Keratinocyte (primary cell): ENCODE measurements around the gene FTH1.

ENCODE experiments used
- CTCF ChIP-seq, 3 experiments: IDR thresholded peaks in 1 of 3; conservative IDR thresholded peaks in 1 of 3; optimal IDR thresholded peaks in 1 of 3; 2 replicates in 2 of 3; 3 replicates in 1 of 3; pipeline versions ENCODE3 to v1.5.1; 2011; ENCODE audit warnings: low read length in 3 of 3, mild to moderate bottlenecking in 3 of 3, moderate library complexity in 2 of 3, control low read depth in 1 of 3, inconsistent platforms in 1 of 3; ENCODE audit not compliant: insufficient read depth in 2 of 3; ENCODE audit errors: extremely low read depth in 1 of 3
- EZH2 ChIP-seq: IDR thresholded peaks from one replicate; pipeline ENCODE4 v1.6.1; 2012; ENCODE audit warnings: inconsistent platforms, mild to moderate bottlenecking, low read length, moderate library complexity

- TF ChIP-seq CTCF (optimal IDR thresholded peaks at IDR 0.05 in 1 of 3, IDR thresholded peaks at IDR 0.05 in 1 of 3, conservative IDR thresholded peaks at IDR 0.05 in 1 of 3; ENCODE audit: extremely low read depth in 1 of 3, insufficient read depth in 2 of 3, low read length in 3 of 3) (no peak), EZH2 (no peak)
These were observed 39.9 kb downstream of the FTH1 start for GRCh38 chr11:61927501-61927900.
